Stimulated activated CD8-positive, alpha-beta memory T cell treated with anti-CD3 and anti-CD28 coated beads, Interleukin-2, amount 100 ng/mL, for 48 hours (primary cell): Measurements from ENCODE around the gene STARD13.

Experiments used
- DNase-seq, 2 donors: peaks; one replicate each; pipeline ENCODE4 v3.0.0-alpha.2; 2020; ENCODE audit warnings: low read depth in 2 of 2

The STARD13 gene

GRCh38 chr13:33228648-33229445, 56.7 kb downstream of the STARD13 start:
- no peak for DNase-seq

DNA sequence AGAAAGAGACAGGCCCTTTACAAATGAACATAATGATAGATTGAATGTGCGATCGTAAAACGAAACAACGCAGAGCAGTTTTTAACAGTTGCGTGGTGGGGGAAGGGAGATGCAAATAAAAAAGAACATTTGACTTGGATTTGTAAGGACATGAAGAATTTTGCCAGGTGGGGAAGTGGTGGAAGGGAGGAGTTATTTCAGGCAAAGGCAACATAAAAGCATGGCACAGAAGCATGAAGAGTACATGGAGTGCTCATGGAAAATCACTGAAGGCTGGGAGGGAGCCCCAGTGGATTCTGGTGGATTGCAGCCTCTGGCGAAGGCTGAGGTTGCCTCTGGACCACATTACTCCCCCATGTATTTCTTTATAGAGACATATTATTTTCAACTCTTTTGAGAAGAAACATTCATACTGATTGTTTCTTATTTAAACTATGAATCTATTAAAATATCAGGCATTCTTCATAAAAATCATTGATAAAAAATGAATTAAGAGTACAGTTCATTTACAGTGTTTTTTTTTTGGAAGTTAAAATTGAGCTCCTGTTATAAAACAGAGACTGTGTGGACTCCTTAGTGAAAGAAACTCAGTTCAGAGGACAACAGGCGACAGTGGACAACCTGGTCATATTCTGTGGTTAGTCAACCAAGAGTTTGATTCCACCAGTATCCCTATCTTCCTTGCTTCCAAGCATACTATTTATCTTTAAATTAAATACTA, 57.5 kb downstream of the STARD13 start:
- no peak for DNase-seq

GRCh38 chr13:33224686-33225085, 60.9 kb downstream of the STARD13 start:
- DNase-seq = no peak

GRCh38 chr13:33224191-33224590, 61.4 kb downstream of the STARD13 start:
- no peak for DNase-seq

- DNase-seq = no peak
These were observed 65.6 kb downstream of the STARD13 start for GRCh38 chr13:33219926-33220325.

DNA sequence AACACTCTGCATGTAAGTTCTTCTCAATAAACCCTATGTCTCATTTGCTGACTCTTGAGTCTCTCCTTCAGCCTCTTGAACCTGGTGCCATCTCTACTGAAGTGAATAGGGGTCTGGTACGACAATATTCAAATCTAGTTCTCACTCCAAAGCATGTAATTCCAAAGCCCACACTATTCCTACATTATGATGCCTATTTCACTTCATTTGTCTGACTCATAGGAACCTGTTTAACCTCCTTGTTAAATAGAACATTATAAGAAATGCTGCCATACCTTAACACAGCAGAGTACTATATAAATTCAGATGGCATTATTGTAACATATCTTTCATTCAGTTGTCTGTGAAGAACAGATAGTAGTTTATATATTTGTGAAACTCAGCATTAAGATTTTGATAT, 67.1 kb downstream of the STARD13 start:
- no peak for DNase-seq

DNA sequence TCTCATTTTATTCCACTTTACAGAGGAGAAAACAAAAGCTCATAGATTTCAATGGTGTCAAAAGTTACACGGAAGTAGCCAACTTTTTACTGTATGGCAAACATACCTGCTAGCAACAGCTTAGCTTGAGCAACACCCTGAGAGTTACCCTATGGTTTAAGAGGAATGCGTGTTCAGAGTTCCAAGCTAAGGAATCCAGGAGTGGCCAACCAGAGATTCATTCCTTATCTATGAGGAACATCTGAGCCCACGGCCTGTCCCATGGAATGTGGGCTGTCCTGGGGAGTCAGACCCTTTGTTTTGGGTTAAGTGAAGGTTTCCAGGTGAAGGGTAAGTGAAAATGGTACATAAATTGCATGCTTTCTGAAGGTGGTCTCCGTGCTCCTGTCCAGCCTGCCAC, 67.5 kb downstream of the STARD13 start:
- DNase-seq = no peak

GRCh38 chr13:33217256-33217655, 68.3 kb downstream of the STARD13 start:
- no peak for DNase-seq

DNA sequence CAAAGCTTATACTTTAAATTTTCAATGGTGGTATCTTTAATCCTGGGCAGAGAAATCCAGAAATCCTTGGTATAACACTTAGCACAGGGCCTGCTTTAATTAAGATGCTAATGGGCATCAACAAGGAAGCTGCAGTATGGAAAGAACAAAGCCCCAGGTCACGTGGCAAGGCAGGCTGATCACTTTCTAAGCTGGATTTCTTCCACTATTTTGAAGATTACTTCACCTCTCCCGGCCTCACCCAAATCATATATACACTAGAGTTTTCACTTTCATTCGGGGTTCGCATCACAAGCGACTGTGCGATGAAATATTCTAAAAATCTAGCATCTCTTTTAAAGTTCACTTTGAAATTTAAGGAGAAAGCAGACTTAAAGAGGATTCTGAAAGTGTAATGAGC, 71.8 kb downstream of the STARD13 start:
- no peak for DNase-seq

- DNase-seq = no peak
These were observed 72.4 kb downstream of the STARD13 start for GRCh38 chr13:33213024-33213768.

GRCh38 chr13:33212396-33212795, 73.2 kb downstream of the STARD13 start:
- DNase-seq = no peak

GRCh38 chr13:33210090-33210489, 75.5 kb downstream of the STARD13 start:
- DNase-seq = no peak

- DNase-seq = no peak
These were observed 77.0 kb downstream of the STARD13 start for GRCh38 chr13:33208290-33209220.

DNA sequence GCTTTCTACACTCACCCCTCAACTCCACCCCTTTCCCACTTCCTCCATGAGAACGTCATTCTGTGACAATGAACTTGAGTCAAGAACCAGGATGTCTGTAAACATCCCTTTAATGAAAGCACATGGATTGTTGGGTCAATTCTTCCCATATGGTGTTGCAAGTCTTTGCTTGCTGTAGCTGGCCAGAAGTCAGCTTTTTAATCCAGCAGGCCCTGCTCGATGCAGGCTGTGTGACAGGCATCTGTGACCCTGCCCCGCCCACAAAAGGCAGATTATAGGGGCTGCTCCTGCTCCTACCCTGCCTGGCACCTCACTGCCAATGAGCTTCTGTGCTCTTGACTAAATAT, 78.0 kb downstream of the STARD13 start:
- no peak for DNase-seq

GRCh38 chr13:33206945-33207614, 78.5 kb downstream of the STARD13 start:
- DNase-seq = no peak

DNA sequence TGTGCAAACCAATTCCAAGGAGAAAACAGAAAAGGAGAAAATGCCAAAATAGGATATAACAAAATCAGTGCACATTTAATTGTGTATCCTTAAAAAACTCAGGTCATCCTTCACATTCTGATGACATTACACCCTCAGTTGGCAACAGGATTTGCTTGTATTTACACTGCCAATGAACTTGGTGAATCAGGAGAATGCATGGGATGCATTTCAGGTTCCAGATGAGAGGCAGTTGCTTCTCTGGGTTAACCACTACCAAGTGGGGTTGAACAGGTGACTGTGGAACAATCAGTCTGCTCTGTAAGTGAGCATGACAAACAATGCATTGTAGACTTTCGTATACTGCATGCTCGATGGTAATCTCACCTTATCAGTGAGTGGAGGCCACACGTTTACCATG, 79.1 kb downstream of the STARD13 start:
- no peak for DNase-seq

DNA sequence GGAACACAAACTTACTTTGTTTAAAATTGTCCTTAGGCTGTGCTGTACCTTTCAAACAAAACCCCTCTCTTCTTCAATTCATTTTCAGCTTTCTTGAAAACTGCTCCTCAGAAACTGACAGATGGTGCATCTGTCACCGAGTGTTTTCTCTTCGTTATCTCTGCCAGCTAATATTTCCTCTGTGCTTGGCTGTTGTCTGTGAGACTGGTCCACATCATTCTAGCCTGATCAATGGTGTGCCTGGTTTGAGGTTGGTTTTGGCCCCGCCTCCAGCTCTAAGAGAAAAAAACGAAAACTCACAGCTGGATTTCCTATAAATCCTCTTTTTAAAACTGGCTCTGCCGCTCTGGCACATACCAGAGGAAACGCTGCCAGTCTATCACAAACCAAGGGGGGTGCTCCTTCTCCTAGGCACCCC, 79.7 kb downstream of the STARD13 start:
- DNase-seq = no peak

- no peak for DNase-seq
These were observed 80.3 kb downstream of the STARD13 start for GRCh38 chr13:33205224-33205623.

DNA sequence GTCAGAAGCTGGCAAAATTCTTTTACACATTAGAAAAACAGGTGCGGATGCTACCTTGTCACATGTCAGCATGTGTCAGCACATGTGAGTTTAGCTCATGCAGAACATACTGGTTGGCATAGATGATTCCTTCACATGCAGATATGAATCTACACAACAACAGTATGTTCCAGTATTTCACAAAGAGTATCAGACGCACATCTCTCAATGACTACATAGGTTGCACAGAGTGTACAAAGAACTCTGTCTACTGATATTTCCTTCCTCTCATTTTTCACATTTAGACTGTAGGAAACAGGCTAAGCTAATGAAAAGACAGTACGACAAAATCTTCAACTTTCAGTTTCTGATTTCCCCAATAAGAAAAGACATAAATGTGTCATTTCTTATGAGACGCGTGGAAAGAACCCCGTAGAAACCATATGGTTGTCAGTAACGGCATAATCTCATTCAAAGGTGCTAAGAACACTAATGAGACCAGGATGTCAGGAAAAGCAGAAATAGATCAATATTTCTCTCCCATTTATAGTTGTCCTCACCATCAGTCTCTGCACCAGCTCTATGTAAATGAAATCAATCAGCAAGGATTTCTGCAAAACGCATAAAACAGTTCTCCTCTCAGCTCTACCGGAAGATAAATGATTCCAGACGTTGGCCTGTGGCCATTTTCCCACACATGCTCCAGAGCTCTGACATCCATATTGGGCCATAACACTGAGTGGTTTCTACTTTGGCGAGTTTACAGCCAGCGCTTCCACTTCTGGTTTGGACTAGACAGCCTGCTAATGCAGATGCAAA, 81.2 kb downstream of the STARD13 start:
- no peak for DNase-seq

GRCh38 chr13:33202644-33203169, 82.8 kb downstream of the STARD13 start:
- no peak for DNase-seq
